H4 (cell line): ENCODE data around the gene S100A5. TPM values are rescaled to one million over a fixed set of nuclear protein-coding genes. Genes with fewer than 3 reads are reported as not detected.
"Not testable (repeated sequence)": the region's sequence is repeated elsewhere in the genome, so short reads cannot be mapped to it uniquely, and the experiment has no call there.

Experiments
- DNase-seq: peaks from one replicate; pipeline ENCODE4 v3.0.0-alpha.2; 2015; ENCODE audit warnings: low spot score
- total RNA-seq: library from RNA; depleted of rRNA; stranded (reverse); fragments of >200 nt; shearing (Covaris generic); gene quantifications from 2 replicates; pipeline ENCODE4 v1.2.3, GENCODE V29; 2014

The S100A5 gene
- total RNA-seq, 1 experiment from 2014 or later, result not detected

DNA sequence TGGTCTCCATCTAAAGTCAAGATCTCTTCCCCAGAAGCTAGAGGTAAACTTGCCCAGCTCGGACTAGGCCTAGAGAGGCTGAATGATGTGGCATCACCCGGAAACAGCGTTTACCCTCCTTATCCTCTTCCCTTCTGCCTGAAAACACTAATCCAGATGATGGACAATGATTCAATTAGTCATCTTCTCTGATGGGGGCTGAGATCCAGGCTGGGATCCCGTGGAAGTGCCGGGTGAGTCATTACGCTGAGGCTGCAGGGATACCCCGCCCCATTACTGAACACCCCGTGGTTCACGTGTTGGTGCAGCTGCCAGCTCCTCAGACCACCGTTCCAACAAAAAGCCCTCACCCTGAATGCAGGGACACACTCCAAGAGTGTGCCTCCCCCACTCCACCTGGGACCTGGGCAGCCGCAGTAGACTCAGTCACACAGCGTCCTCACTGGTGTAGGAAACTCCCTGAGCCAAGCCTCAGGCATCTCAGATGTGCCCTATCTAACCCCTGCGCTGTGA is 7.0 kb downstream of the S100A5 start:
- DNase-seq, result peak; percentile 83

- peak; percentile 78 for DNase-seq
Measured at GRCh38 chr1:153532769-153533599, 7.8 kb downstream of the S100A5 start.

- no peak for DNase-seq
Measured at GRCh38 chr1:153532181-153532580, 8.6 kb downstream of the S100A5 start.

DNA sequence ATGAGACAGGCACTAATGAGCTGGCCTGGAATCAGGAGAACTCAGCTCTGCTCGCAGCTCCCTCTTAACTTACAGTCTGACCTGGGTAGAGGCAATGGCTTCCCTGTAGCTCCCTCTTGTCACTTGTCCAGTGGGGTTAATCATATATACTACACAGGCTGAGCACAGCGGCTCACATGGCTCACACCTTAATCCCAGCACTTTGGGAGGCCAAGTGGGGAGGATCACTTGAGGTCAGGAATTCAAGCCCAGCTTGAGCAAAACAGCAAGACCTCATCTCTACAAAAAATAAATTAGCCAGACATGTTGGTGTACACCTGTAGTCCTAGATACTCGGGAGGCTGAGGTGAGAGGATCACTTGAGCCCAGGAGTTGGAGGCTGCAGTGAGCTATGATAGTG is 9.1 kb downstream of the S100A5 start:
- DNase-seq, result no peak

DNA sequence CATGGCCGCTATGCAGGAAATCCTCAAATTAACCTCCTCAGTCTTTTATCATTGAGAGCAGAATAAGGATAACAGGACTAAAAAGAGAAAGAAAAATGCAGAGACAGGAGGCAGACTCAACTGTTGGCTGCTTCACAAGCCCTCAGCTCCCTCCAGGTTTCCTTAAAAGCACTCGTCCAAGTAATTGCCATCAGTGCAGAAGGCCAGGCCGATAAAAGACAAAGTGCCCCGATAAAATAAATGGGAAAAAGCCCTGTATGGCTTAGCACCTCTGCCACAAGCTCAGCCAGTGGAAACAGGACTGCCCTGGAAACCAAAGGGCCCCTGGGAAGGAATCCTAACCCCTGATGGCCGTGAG is 13.1 kb downstream of the S100A5 start:
- no peak for DNase-seq

- DNase-seq, result no peak
Measured at GRCh38 chr1:153527023-153527682, 13.6 kb downstream of the S100A5 start.

GRCh38 chr1:153526132-153526543 is 14.6 kb downstream of the S100A5 start:
- no peak for DNase-seq

DNA sequence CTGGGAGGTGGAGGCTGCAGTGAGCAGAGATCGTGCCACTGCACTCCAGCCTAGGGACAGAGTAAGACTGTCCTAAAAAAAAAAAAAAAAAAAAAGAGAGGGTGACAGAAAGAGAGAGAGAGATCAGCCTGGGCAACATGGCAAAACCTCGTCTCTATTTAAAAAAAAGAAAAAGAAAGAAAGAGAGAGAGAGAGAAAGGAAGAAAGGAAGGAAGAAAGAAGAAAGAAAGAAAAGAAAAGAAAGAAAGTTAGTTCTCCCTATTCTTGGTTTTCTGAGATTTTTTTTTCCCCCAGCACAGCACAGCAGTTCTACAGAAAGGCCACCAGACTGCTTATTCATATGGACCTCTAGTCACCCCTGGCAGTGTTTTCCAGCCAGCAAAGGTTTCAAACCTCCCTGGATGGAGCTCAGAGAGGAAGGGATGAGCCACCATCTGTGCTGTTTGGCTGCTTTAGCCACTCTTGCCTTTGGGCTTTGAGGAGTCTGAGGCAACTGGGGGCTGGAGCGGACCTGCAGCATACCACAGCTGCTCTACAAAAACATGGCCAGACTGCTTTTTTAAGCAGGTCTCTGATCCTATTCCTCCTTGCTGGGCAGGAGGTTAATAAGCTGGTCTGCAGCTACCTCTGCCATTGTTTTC is 15.5 kb downstream of the S100A5 start:
- DNase-seq, result no peak

- DNase-seq, result not testable (repeated sequence)
Measured at GRCh38 chr1:153522353-153523048, 18.2 kb downstream of the S100A5 start.

DNA sequence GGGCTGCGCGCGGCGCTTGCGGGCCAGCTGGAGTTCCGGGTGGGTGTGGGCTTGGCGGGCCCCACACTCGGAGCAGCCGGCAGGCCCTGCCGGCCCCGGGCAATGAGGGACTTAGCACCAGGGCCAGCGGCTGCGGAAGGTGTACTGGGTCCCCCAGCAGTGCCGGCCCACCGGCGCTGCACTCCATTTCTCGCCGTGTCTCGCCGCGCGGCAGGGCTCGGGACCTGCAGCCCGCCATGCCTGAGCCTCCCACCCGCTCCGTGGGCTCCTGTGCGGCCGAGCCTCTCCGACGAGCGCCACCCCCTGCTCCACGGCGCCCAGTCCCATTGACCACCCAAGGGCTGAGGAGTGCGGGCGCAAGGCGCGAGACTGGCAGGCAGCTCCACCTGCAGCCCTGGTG is 18.9 kb downstream of the S100A5 start:
- DNase-seq, result not testable (repeated sequence)

- no peak for DNase-seq
Measured at GRCh38 chr1:153520818-153521476, 19.8 kb downstream of the S100A5 start.

DNA sequence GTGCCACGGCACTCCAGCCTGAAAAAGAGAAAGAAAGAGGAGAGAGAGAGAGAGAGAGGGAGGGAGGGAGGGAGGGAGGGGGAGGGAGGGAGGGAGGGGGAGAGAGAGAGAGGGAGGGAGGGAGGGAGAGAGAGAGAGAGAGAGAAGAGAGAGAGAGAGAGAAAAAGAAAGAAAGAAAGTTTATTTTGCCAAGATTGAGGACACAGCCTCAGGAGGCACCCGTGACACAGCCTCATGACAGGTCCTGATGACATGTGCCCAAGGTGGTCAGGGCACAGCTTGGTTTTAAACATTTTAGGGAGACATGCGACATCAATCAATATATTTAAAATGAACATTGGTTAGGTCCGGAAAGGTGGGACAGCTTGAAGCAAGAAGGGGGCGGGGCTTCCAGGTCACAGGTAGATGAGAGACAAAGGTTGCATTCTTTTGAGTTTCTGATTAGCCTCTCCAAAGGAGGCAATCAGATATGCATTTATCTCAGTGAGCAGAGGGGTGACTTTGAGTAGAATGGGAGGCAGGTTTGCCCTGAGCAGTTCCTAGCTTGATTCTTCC is 20.5 kb downstream of the S100A5 start:
- not testable (repeated sequence) for DNase-seq

DNA sequence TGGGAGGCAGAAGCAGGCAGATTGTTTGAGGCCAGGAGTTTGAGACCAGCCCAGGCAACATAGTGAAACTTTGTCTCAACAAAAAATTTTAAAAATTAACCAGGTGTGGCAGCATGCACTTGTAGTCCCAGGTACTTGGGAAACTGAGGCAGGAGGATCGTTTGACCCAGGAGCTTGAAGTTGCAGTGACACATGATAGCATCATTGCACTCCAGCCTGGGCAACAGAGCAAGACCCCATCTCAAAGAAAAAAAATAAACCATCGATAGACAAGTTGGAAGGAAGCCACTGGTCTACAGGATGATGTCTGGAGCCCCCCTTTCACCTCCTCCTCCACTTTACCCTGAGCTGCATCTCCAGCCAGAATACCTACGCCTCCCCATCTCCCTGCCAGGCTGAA is 21.5 kb downstream of the S100A5 start:
- DNase-seq, result no peak

DNA sequence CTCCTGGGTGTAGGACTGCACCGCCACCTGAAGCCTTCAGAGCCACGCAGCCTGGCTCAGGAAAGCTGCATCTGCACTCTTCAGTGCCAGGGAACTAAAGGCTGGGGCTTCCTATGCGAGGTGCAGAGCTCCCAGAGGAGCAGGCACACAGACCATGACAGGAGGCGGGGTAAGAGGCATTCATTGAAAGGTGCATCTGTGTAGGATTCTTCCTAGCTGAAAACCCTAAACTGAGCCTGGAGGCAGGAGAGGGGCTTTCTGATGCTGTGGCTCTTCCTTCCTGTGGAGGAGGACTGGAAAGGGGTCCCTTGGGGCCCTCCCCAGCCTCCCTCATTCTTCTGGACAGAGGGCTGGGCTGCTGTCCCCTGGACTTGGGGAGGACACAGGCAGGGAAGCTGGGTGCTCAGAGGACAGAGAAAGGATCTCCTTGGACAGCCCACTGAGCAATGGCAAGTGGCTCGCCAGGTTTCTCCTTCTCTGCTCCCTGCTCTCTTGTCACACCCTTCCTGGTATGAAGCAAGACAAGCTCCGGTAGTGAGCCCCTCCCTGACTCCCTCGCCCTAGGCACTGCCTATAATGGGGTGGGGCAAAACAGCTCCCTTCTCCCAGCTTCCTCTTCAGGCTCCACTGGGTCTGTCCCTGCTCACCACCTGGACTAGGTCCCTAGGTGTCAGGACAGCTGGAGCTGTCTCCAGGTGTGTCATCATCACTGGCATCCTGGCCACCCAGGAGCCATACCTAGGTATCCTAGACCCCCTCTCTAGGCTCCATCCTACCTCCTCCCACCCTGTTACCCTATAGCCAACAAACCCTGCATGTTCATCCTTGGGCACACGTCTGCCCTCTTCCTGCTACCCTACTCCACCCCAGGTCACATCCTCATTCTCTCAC is 25.0 kb downstream of the S100A5 start:
- no peak for DNase-seq

- DNase-seq, result no peak
Measured at GRCh38 chr1:153513666-153514065, 27.1 kb downstream of the S100A5 start.

DNA sequence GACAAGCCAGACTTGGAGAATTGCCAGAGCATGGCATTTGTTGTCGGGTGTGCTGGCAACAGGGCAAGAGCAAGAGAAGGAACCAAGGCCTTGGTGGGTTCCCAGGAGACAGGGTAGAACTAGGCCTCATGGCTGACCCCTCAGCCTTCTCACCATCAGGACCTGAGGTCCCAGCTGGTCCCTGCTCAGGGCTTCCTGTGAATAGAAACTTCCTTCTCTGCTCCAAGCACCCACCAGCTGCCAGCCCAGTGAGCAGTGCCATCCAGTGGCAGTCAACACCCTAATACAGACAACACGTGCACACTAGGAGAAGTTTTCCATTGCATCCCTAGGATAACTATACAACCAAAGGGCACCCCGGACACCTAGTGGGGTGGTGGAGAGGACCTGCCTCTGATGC is 27.7 kb downstream of the S100A5 start:
- peak; percentile 52 for DNase-seq

DNA sequence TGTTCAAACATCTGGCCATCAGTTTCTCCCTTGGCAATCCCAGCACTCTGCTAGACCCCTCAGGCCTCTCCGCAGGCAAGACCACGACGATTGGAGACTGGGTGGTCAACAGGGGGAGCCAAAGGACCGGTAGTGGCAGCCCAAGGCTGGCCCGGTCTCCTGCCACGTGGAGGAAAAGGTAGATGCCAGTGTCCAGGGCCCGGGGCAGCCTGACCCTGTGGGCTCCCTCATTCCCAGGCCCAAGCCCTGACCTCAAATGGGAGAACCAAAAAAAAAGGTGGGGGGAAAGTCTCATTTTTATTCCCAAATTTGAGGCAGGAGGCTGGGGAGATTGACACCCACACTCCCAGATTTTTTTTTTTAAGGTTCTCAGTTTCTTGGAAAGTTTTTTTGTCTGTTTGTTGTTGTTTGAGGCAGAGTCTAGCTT is 29.7 kb downstream of the S100A5 start:
- peak; percentile 75 for DNase-seq

DNA sequence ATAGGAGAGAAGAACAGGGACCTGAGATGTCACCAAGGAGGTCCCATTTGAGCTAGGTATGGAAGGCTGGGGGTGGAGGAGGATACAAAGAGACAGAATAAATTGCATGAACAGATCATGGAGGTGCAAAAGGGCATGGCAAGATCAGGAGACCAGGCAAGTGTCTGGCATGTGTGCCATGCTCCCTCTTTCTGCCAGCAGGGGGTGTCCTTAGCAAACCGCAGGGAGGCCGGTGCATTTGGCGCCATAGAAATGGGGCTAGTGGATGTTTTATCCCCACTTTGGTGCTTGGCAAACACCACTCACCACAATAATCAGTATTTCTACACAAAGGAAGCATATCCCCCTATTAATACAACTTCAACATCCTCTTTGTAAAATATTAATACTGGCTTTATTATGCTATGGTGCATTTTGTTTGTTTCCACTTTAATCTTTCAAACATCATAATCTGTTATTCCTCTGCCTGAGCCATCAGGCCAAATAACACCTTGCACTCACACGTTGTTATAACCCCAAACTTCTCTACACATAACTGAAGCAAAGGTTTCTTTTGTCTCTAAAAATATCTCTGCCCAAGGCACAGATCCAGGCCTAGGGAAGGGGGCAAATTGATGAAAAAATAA is 30.9 kb downstream of the S100A5 start:
- DNase-seq, result peak; percentile 61

- no peak for DNase-seq
Measured at GRCh38 chr1:153509036-153509435, 31.7 kb downstream of the S100A5 start.
